Ishikawa (cell line): ENCODE results near the gene TXNDC16.

Source experiments
- CEBPB ChIP-seq: IDR thresholded peaks from 2 replicates; pipeline ENCODE4 v1.6.1; 2012
- CREB1 ChIP-seq: IDR thresholded peaks from 2 replicates; pipeline ENCODE4 v1.6.1; 2012; ENCODE audit warnings: low read depth
- EGR1 ChIP-seq: IDR thresholded peaks from 2 replicates; pipeline ENCODE4 v1.6.1; 2012
- EP300 ChIP-seq: IDR thresholded peaks from 2 replicates; pipeline ENCODE4 v1.6.1; 2012; ENCODE audit warnings: borderline replicate concordance
- MAX ChIP-seq: IDR thresholded peaks from 2 replicates; pipeline ENCODE4 v1.6.1; 2012
- RAD21 ChIP-seq: IDR thresholded peaks from 2 replicates; pipeline ENCODE4 v1.6.1; 2012; ENCODE audit warnings: low read depth
- REST ChIP-seq: IDR thresholded peaks from 2 replicates; pipeline ENCODE4 v1.6.1; 2012; ENCODE audit warnings: low read depth, mild to moderate bottlenecking
- TAF1 ChIP-seq: IDR thresholded peaks from 2 replicates; pipeline ENCODE4 v1.6.1; 2012; ENCODE audit warnings: low read depth, mild to moderate bottlenecking
- TCF12 ChIP-seq: IDR thresholded peaks from 2 replicates; pipeline ENCODE4 v1.6.1; 2012; ENCODE audit warnings: low read depth
- TEAD4 ChIP-seq: IDR thresholded peaks from 2 replicates; pipeline ENCODE4 v1.6.1; 2012
- USF1 ChIP-seq: IDR thresholded peaks from 2 replicates; pipeline ENCODE4 v1.6.1; 2012
- YY1 ChIP-seq: IDR thresholded peaks from 2 replicates; pipeline ENCODE4 v1.6.1; 2012; ENCODE audit warnings: low read depth

GRCh38 chr14:52522033-52522432 is 30.3 kb downstream of the TXNDC16 start:
- TF ChIP-seq TCF12 (no peak), EP300 (no peak), YY1 (no peak), CEBPB (no peak), RAD21 (no peak), REST (no peak), CREB1 (no peak), TAF1 (no peak), MAX (no peak), EGR1 (no peak), USF1 (no peak), TEAD4 (no peak)
